DOHH2 (cell line): ENCODE measurements around the gene ZSCAN10.

Source experiments
- CTCF ChIP-seq: fragments of 200-600 bp; sonication (generic); IDR thresholded peaks from one replicate; pipeline ENCODE4 v1.5.1; 2014; ENCODE audit warnings: antibody characterized with exemption, mild to moderate bottlenecking, low read depth, low read length; ENCODE audit not compliant: poor library complexity, severe bottlenecking
- EZH2phosphoT487 ChIP-seq: fragments of 200-600 bp; sonication (generic); IDR thresholded peaks from 2 replicates; pipeline ENCODE4 v1.6.1; 2017; ENCODE audit warnings: borderline replicate concordance, mild to moderate bottlenecking, antibody characterized with exemption, low read length, moderate library complexity, mixed read lengths

- TF ChIP-seq CTCF (no peak), EZH2phosphoT487 (no peak)
Observed at GRCh38 chr16:3087243-3088235, 11.6 kb downstream of the ZSCAN10 start.
